ENCODE measurements around the gene PRPSAP1.

The PRPSAP1 gene

DNA sequence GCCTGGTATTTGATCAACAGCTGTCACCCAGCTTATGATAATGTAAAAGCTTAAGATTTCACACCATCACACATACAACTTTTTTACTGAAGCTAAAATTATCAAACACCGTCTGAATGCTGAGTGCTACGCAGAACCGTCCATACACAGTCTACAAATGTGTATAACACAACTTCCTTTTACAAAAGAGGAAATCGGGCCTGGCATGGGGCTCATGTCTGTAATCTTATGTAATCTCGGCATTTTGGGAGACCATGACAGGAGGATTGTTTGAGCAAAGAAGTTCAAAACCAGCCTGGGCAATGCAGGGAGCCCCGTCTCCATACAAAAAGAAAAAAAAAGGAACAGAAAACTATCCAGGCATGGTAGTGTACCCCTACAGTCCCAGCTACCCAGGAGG, 26.0 kb downstream of the PRPSAP1 start:
- DNase-seq (ENCODE audit: extremely low read depth, low read depth): no peak
- TF ChIP-seq CTCF (IDR thresholded peaks at IDR 0.05; ENCODE audit: low read depth, low read length): no peak

DNA sequence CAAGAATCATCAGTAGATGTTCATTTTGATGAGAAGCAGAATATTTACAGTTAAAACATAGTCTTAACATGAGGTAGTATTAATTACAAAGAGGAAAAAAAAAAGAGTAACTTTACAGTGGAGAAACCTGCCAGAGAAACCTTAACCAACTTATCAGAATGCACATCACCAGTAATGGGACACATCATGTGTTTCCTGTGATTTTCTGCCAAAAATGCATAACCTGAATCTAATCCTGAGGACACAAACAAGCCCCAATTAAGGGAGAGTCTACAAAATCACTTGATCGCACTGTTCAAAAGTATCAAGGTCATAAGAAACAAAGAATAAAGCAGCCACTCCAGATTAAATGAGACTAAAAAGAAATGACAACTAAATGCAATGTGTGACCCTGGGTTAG, 27.4 kb downstream of the PRPSAP1 start:
- no peak for TF ChIP-seq CTCF (IDR thresholded peaks at IDR 0.05; ENCODE audit: low read depth, low read length)
- no peak for DNase-seq (ENCODE audit: extremely low read depth, low read depth)

DNA sequence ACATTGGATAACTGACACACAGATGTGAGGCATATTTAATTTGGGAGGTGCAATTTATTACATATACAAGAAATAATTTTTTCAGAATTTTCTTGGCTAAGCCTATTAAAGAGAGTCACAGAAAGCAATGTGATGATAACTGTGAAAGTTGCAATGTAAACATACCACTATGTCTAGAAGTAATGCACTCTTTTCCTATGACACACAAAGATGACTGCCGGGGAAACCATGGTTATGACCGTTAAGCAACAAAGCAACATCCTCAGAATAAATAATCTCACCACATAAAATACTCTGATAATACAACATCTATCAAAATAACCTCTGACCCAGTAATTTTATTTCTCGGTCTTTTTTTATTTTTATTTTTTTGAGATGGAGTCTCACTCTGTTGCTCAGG, 35.1 kb downstream of the PRPSAP1 start:
- no peak for TF ChIP-seq CTCF (IDR thresholded peaks at IDR 0.05; ENCODE audit: low read depth, low read length)
- DNase-seq (ENCODE audit: extremely low read depth, low read depth): no peak

- TF ChIP-seq CTCF (IDR thresholded peaks at IDR 0.05; ENCODE audit: low read depth, low read length): no peak
- no peak for DNase-seq (ENCODE audit: extremely low read depth, low read depth)
Measured at GRCh38 chr17:76317535-76317934, 36.2 kb downstream of the PRPSAP1 start.

DNA sequence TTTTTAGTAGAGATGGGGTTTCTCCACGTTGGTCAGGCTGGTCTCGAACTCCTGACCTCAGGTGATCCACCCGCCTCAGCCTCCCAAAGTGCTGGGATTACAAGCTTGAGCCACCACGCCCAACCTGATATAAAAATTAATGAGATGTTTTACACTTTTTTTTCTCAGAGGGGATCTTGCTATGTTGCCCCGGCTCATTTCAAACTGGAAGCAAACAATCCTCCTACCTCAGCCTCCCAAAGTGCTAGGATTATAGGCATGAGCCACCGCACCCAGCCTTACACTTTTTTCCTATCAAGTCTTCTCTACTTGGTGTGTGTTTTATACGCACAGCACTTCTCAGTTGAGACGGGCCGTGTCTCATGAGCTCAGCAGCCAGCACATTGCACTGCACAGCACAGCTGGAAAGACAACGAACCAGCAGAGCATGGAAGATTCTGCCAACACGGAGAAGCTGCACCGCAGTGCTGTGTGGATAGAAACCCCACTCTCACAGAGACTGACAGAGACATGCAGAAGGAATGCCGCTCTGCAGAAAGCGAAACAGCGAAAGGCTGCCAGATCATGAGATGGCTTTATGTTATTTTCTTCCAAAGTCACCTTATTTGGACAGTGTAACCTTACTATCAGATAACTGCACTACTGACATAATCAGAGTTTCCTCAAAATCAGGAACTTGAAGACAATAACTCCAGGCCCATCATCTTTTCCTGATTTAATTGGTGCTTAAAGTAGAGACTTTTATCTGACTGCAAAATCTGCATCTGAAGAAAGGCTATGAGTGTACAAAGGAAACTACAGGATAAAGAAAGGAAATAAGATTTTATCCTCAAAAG, 39.1 kb downstream of the PRPSAP1 start:
- no peak for DNase-seq (ENCODE audit: extremely low read depth, low read depth)
- no peak for TF ChIP-seq CTCF (IDR thresholded peaks at IDR 0.05; ENCODE audit: low read depth, low read length)

DNA sequence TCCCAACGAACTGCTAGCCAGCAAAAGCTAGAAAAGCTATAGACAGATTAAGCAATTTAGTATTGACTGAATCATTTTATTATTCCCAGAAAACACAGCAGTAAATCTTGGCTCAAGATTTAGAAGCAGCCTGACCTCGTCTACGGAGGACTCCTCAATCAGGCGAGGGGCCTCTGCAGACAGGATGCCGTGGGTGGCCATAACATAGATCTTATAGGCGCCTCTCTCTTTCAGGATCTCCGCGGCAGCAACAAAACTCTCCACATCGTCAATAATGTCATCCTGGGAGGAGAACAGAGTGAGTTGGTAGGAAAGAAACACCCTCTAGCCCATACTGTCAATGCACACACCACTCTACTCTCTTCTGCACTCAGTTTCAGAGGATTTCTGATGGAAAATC, 41.0 kb downstream of the PRPSAP1 start:
- DNase-seq (ENCODE audit: extremely low read depth, low read depth): no peak
- TF ChIP-seq CTCF (IDR thresholded peaks at IDR 0.05; ENCODE audit: low read depth, low read length): no peak

DNA sequence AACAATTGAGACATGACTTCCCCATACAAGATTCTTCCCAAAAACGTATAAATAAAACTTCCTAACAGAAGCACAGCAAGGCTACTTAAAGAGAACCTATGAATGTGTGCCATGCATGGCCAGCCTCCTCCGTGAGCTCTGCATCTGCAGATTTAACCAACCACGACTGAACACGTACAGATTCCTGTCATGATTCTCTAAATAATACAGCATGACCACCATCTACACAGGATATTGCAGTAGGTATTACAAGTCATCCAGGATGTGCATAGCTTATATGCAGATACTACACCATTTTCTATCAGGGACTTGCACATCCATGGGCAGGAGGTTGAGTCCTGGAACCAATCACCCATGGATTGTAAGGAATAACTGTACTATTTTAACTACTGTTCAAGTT, 44.3 kb downstream of the PRPSAP1 start:
- no peak for TF ChIP-seq CTCF (IDR thresholded peaks at IDR 0.05; ENCODE audit: low read depth, low read length)
- no peak for DNase-seq (ENCODE audit: extremely low read depth, low read depth)
